NCI-H1092 (cell line): ENCODE results near the gene ZNF334.

Experiments used
- DNase-seq: peaks from one replicate; lab custom pipeline; 2025; lab: John Stamatoyannopoulos, UW

Gene ZNF334

DNA sequence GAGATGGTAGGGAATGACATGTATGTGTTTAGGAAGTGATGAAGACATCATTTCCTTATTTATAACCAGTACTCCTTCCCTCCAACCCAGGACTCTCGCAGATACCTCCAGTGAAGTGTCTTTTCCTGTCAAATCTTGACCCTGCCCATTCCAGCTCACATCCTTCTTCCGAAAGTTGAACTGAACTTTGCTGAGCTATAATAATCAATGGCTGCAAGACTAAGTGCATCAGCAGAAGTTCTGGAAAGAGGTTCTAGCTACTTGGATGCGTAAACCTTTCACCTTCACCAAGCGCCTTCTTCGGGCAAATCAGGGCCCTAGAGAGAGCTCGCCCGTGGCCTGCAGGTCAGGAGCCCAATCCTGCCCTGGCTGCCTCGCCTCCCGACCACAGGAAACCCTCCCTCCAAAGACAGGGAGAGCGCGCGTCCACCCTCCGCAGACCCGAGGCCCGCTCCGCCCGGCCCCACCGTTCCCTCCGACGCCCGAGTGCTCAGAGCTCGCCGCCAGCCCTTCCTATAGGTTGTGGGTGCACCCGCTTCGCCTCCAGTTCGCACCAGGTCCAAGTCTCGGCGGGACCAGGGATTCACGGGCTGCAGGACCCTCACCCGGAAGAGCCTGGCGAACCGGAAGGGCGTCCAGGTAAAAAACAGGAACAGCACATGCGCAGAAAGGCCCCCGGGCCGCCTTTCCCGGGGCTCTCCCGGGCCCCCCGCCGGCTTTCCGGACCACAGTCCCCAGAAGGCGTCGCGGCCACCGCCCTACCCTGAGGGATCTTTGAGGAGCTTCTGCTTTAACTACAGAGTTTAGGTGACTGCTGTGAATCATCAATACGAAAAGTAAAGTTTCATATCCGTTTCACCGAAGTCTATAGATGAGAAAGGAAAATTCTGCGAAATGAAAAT lies at the start of gene ZNF334:
TSS of gene ZNF334 (minus strand) at position 617 of the 902 bp plus-strand sequence. CDS start 1,457 bp downstream, outside the sequence.
- DNase-seq = peak; percentile 83

DNA sequence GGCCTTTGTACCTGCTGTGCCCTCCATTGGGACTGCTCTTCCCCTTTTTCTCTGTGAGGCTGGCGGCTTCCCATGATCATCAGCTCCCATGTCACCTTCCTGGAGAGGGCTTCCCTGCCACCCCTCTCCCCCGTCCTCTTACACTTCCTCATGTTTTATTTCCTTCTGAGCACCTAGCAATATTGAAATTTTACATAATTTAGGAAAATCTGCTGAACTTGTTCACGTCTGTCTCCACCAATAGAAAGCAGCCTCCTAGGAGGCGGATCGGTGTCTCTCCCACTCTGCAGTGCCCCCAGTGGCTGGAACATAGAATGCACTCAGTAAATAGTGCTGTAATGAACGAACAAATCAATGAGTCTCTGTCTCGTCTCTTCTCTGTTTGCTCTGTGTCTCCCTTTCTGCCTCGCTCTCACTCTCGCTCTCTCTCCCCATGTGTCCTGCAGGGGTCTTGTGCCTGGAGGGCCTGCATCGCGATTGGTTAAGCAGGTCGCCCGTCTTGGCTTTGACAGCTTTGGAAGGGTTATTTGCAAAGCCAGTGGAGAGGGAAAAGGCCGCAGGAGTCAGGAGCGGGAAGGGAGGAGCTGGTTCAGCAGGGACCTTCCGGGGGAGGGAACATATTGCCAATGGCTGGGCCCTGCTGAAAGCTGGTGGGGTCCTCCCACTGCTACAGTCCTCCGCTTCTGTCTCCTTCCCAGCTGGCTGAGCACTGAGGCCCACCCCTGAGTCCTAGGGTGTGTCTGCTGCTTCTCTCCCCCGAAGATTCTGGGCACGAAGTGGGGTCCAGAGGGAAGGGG lies 49.2 kb upstream of the ZNF334 start:
- peak; percentile 81 for DNase-seq

DNA sequence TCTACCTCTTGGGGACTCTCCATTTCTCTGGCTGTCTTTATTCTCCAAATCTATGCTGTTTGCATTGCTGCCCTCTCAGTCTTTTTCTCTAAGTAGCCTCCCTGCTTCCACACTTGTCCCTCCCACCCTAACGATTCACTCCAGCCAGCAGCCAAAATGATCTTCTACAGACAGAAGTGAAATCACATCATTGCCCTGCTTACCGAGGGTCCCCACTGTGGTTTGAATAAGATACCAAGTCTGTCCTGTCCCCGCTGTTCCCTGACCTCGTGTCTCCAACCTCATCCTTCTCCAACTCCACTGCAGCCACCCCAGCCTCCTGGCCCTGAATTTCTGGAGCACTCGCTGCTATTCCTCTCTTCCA lies 48.6 kb upstream of the ZNF334 start:
- no peak for DNase-seq

DNA sequence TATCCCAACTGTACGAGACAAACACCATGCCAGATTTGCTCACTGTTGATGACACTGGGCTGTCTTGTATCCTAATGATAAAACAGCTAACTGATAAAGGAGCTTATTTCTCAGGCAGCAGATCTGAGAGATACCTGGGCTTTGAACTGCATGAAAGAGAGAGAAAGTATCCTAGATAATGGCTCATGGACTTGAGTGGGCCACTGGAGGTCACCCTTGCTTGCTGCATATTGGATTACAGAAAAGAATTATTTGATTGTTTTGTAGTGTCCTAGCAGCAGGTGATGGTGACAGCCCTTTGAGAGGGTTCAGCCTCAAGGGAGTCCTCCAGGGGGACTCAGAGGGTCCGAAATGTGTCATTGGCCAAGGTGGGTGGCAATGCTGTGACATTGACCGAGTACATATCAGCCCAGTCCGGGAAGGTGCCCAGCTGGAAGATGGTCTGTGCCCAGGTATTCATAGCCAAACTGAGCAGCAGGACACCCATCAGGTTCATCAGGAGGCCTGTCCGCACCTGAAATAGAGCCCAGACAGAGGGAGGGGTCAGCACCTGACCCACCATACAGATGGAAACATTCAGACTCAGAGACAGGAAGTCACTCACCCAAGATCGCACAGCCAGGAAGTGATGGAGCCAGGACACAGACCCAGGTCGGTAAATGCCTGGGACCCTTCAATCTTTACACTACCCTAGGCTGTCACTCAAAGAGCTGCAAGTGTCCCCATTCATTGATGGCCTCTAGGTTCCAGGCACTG lies 46.5 kb upstream of the ZNF334 start:
- DNase-seq = no peak

DNA sequence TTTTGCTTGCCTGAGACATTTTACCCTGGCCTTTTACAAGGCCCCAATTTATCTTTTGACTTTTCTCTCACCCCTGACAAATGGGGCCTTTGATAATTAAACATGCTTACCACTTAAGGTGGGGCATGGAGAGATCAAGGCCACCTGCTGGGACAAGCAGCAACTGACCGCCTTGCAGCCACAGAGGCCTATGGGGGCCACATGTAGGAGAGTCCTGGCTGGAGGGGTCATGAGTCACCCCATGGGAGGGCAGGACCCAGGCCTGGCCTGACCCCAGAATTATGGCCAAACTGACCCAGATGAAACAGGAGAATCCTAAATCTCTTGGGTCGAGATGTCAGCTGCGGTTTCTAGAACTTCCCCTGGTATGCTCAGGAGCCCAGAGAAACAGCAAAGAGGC lies 45.6 kb upstream of the ZNF334 start:
- DNase-seq = no peak

DNA sequence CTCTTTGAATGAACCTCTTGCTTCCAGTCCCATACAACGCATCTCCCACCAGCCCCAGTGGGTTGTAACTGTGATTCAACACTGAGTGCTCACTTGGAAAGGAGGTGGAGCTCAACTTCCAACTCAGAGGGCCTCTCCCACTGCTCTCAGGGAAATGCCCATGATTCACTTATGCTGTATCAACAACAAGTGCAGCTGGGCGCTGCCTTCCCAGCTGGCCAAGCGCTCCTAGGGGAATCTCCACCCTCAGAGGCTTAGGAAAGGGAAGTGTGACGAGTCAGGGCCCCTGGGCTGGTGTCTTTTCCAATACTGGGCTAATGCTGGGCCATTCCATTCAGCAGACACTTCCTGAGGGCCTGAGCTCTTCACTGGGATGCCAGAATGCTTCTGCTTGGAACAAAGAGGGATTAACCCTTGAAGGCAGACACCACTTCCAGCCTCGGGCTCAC lies 45.2 kb upstream of the ZNF334 start:
- no peak for DNase-seq

DNA sequence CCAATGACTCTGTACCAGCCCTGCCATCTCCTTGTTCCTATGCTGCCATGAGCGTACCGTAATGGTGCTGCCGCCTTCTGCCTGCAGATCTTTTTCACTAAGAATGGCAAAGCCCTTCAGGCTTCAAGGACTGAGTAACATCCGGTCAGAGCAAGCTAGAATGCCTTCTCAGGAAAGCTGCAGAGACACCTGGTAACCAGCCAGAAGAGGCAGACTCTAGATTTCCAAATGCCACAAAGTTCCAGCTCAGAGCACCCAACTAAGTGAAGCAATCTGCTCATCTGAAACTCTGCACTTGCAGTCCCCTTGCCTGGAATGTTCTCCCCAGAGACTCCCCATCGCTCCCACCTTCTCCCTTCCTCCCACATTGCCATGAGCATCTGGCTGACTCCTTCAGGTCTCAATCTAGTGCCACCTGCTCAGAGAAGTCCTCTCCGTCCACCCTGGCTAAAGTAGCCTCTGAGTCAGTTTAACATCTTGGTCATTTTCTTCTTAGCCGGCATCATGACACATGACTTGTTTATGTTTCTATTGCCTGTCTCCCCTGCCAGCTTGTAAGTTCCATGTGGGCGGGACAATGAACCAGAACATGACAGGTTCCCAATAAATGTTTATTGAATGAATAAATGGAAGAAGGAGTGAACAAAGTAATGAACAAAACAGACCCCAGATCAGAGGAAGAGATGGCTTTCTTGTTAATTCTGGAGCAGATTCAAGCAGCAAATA lies 44.0 kb upstream of the ZNF334 start:
- DNase-seq = no peak

DNA sequence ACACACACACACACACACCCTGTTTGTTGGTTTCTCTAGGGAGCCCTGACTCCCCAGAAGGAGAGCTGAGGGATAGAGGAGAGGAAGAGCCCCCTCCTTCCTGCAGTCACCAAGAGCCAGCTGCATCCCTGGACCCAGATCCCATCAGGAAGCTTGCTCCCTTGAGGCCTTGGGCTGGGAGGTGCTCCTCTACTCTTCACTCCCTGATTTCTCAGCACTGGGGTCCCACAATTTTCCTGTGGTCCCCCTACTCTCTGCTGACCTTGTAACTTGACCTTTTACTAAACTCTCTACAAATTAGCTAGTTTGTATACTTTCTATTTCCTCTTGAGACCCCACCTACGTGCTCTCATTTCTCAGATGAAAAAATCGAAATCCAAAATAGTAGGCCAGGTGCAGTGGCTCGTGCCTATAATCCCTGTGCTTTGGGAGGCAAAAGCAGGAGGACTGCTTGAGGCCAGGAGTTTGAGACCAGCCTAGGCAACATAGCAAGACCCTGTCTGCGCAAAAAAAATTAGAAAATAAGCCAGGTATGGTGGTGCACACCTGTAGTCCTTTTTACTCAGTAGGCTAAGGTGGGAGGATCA lies 42.1 kb upstream of the ZNF334 start:
- DNase-seq = no peak

DNA sequence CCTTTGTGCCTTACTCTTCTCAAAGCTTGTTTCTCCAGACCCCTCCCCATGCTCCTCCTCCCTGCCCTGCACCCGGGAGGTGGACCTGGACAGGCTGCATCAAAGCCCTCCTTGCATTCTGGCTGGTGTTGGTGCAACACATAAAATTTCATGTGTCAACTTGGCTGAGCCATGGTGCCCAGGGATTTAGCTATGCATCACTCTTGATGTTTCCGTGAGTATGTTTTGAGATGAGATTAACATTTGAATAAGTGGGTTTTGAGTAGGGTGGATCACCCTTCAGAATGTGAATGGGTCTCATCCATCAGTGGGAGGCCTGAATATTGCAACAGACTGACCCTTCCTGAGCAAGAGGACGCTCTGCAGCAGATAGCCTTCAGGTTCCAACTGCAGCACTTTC lies 41.5 kb upstream of the ZNF334 start:
- no peak for DNase-seq

DNA sequence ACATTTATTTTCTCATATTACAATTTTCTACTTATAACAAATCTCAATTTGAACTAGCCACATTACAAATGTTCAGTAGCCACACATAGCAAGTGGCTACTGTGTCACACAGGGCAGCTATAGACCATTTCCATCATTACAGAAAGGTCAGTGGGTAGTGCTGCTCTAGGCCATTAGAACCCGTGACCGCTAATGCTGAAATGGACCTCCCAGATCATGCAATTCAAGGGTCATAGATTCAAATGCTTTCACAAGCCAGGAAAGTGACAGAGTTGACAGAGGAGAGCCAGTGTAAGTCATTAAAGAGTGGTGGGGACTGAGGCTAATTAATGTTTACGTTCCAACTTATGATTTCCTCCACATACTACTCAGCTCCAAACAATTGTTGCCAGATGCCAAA lies 40.6 kb upstream of the ZNF334 start:
- DNase-seq = no peak

DNA sequence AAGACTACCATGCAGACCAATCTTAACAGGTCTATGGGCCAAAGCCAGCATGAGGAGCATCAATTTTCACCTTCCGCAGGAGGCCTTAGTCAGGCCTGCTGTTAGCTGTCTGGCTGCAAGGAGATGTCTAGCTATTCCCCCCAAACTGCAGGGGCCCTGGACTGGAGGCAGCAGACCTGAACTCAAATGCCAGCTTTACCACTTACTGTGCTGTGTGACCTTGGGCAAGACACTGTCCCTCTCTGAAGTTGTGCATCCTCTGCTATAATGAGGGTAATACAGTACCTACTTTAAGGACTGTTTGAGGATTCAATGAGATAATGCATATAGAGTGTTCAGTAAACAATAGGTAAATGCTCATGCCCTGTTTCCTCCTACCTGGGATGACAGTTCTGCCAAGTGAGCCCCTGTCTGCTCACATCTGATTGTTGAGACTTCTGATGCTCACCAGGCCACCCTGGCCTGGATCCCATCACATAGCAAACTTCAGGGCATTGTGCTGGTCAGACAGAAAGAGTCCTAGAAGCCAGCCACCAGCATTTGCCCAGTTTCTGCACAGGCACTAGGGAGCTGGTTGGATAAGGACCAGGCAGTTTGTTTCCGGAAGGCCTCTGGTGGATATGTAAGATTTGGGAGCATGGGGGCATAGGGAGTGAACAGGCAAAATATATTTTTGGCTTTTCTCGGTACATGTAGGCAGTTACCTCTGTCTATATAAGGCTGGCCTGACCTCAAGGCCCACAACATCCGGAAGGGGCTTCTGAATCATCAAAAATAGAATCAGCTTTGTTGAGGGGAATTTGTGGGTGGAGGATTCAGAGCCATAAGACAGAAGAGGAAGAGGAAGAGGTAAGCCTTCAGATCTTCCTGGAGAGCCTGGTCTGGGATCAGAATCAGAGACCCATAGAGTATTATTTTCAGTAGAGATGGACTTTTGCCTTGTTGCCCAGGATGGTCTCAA lies 39.4 kb upstream of the ZNF334 start:
- DNase-seq = no peak

DNA sequence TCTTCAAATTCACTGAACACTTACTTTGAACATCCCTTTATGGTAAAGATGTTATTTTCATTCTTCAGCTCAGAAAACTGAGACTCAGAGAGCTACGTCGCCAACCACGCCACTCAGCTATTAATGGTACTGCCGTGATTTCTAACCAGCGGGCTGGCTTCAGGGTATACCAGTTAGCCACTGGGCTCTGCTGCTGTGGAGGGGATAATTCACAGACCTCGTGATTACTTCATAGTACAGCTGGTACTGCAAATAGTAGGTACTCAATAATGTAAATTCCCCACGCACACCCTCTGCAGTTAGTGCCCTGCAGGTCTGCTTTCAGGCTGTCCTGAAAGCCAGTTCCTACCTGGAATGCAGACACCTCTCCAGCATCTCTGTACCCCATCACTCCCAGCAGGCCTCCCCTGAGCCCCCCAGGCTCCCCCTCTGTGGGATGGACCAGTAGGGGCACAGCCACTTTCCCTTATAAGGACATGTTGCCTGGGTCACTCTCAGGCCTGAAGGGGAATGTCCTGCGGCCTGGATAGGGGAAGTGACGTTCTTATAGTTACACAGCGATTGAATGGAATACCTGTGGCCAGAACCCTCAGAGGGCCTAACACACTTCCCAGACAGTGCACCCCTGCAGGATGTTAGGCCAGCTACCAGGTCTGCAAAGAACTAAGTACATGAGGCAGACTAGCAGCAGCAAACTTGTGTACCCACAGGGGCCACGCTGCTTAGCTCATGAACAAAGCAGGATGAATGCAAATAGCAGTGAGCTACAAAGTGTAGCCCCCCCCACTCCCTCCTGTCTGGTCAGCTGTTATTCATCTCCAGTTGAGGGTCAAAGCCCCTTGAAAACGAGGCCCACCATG lies 38.4 kb upstream of the ZNF334 start:
- no peak for DNase-seq

DNA sequence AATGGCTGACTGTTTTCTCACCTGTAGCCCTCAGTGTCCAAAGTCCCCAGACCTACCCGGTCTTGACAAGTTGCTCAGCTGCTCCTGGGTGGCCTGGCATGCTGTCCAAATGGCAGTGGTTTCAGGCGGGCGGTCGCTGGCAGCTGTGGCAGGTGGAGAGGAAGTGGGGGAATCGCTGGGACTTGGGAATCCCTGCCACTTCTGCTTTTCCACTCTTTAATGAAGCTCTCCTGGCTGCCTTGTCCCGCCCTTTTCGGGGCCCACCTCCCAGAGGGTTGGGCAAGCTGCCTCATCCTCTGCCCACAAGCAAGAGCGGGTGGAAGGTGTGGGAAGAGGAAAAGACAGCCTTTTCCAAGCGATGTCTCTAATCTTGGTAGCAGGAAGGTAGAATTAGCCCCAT lies 37.1 kb upstream of the ZNF334 start, which contains the start of gene OCSTAMP:
TSS of gene OCSTAMP (minus strand) at position 194 of the 400 bp plus-strand sequence. CDS start at position 100, 94 bp downstream.
- DNase-seq = no peak

DNA sequence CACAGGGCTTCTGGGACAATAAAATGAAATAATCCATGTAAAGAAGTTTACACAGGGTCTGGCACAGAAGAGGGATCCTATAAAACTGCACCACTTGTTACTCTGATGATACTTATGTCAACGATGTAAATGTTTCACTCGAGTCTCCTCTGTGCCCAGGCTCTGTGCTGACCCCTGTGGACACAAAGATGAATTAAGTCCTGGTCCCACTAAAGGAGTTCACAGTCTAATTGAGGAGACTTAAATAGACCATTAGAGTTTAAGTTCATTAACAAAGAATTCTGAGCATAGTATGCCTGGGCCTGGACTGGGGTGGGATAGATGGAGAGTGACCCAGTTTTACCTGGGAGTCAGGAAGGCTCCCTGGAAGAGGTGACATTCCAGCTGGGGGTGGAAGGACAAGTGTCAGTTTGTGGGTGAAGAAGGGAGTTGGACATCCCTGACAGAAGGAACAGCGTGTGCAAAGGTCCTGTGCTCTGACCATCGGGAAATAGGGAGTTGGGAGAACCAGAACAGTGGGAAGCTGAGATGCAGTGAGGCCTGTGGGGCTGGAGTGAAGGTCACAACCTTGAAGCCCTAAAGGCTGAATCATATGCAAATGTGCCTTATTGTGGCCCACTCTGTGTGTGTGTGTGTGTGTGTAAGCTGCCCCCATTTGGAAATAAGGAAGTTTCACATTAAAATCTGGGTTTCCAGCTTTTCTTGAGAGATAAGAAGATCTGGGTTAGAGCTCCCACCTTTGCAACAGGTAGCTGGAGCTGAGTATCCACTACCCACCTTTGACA lies 36.0 kb upstream of the ZNF334 start:
- DNase-seq = no peak

DNA sequence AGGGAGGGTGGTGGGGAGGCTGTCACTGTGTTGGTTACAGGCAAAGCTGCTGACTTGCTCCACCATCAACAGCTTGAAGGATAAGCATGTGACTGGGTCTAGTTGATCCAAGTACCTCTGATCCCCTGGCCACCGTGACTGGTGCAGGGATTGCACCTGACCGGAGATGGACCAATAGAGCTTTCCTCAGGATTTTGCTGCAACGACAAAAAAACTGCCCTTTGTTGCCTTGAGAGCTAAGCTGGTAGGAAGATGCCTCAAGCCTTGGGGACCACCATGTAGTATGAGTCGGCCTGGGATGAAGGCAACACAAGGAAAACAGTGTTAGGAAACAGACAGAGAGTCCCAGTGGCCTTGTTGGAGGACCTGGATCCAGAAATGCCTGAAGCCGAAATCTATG lies 35.3 kb upstream of the ZNF334 start:
- no peak for DNase-seq

DNA sequence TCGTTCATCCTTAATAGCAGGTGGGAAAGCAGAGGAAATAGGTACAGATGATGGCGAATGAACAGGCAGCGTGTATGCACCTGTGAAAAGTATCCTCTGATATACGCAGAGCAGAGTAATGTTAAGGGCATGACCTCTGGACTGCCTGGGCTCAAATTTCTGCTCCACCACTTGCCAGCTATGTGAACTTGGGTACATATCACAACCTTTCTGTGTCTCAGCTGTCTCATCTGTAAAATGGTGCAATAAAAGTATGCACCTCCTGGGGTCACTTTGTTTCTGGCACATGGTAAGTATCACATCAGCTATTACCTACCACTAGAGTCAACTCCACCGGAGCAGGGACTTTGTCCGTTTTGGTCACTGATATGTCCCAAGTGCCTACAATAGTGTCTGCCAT lies 34.6 kb upstream of the ZNF334 start:
- DNase-seq = no peak

DNA sequence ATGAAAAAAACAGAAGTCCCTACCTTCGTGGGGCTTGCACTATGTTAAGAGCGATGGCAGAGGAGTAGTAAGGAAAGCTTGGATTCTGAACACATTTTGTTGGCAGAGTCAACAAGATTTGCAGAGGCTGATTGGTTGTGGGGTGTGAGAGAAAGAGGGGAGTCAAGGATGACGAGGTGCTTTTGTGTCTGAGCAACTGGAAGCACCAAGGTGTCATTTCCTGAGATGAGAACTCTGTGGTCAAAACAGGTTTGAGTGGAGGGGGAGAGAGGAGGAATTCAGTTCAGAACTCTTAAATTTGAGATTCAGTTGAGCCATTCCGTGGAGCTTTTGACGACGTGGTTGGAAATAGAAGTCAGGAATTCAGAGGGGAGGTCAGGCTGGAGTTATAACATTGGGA lies 33.6 kb upstream of the ZNF334 start:
- no peak for DNase-seq

DNA sequence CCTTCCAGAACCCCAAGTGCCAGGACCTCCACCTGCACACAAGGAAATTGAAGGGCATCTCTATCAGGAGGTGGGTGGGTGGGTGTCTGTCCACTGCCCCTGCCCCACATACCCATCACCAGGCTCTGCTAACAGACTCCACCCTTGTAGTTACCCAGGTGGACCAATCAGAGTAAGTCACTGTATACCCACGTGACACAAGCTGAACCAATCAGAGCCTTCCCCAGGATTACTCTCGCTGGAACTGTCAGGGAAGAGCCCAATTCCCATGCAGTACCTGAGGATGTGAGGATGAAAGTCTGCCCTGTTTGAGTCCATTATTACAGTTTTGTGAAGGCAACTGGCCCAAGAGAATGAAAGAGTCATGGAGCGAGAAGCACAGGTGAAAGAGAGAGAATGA lies 32.9 kb upstream of the ZNF334 start:
- DNase-seq = no peak
